ENCODE results near the gene LRIG1. TPM values are rescaled to one million over a fixed set of nuclear protein-coding genes. Genes with fewer than 3 reads are reported as not detected.

Gene LRIG1
- total RNA-seq, 2 experiments from 2014 or later: 19.1 to 22.7 TPM

GRCh38 chr3:66442254-66443117 lies 58.3 kb downstream of the LRIG1 start:
- no peak overlapping the region for H3K4me3 Mint-ChIP-seq
- H3K27ac Mint-ChIP-seq: no peak overlapping the region
- ATAC-seq (no peak), DNase-seq (no peak)
- ChIA-PET POLR2A (no interaction called here), CTCF (no interaction called here)
- H3K4me1 Mint-ChIP-seq: peaks cover 19% of the 10 kb centered on the region
- intact Hi-C loops (cut with DNase I, micrococcal nuclease): no loop called here
- H3K27me3 Mint-ChIP-seq: no peaks in the 10 kb centered on the region
- H3K36me3 Mint-ChIP-seq (ENCODE audit: low read depth): peaks cover 7% of the 10 kb centered on the region
- H3K9me3 Mint-ChIP-seq (ENCODE audit: low read depth): no peaks in the 10 kb centered on the region

GRCh38 chr3:66441692-66442091 lies 59.1 kb downstream of the LRIG1 start:
- Mint-ChIP-seq H3K27ac (no peak overlapping the region), H3K36me3 (ENCODE audit: low read depth) (peaks cover 6% of the 10 kb centered on the region), H3K9me3 (ENCODE audit: low read depth) (no peaks in the 10 kb centered on the region), H3K4me1 (peaks cover 20% of the 10 kb centered on the region), H3K27me3 (no peaks in the 10 kb centered on the region), H3K4me3 (no peak overlapping the region)
- intact Hi-C loops (cut with DNase I, micrococcal nuclease): no loop called here
- no peak for ATAC-seq
- DNase-seq: no peak
- ChIA-PET POLR2A (no interaction called here), CTCF (no interaction called here)

GRCh38 chr3:66441129-66441528 lies 59.7 kb downstream of the LRIG1 start:
- H3K36me3 Mint-ChIP-seq (ENCODE audit: low read depth): peaks cover 6% of the 10 kb centered on the region
- DNase-seq (no peak), ATAC-seq (no peak)
- no peaks in the 10 kb centered on the region for H3K9me3 Mint-ChIP-seq (ENCODE audit: low read depth)
- peaks cover 24% of the 10 kb centered on the region for H3K4me1 Mint-ChIP-seq
- ChIA-PET POLR2A (no interaction called here), CTCF (interaction anchor here (0.6 to 1.2 kb wide), 2 partner anchors 51 to 187 kb away, joined by 3 read pairs; no protein-coding TSS in a partner anchor)
- no peaks in the 10 kb centered on the region for H3K27me3 Mint-ChIP-seq
- no peak overlapping the region for H3K4me3 Mint-ChIP-seq
- H3K27ac Mint-ChIP-seq: no peak overlapping the region
- intact Hi-C loops (cut with DNase I, micrococcal nuclease): no loop called here

- Mint-ChIP-seq H3K4me1 (peaks cover 27% of the 10 kb centered on the region), H3K36me3 (ENCODE audit: low read depth) (peaks cover 6% of the 10 kb centered on the region), H3K9me3 (ENCODE audit: low read depth) (no peaks in the 10 kb centered on the region), H3K27ac (no peak overlapping the region), H3K4me3 (no peak overlapping the region), H3K27me3 (no peaks in the 10 kb centered on the region)
- ATAC-seq (no peak), DNase-seq (no peak)
- CTCF ChIA-PET: interaction anchor here (0.8 to 1.2 kb wide), 3 partner anchors 32 to 186 kb away, joined by 3 read pairs; no protein-coding TSS in a partner anchor
- POLR2A ChIA-PET: no interaction called here
- intact Hi-C loops (cut with DNase I, micrococcal nuclease): no loop called here
These were observed 61.0 kb downstream of the LRIG1 start for GRCh38 chr3:66439666-66440344.

- H3K27me3 Mint-ChIP-seq: no peaks in the 10 kb centered on the region
- no peak for DNase-seq
- ChIA-PET CTCF (no interaction called here), POLR2A (no interaction called here)
- H3K36me3 Mint-ChIP-seq (ENCODE audit: low read depth): peaks cover 9% of the 10 kb centered on the region
- no peak overlapping the region for H3K27ac Mint-ChIP-seq
- no peak overlapping the region for H3K4me3 Mint-ChIP-seq
- intact Hi-C loops (cut with DNase I, micrococcal nuclease): no loop called here
- H3K9me3 Mint-ChIP-seq (ENCODE audit: low read depth): no peaks in the 10 kb centered on the region
- no peak for ATAC-seq
- peaks cover 37% of the 10 kb centered on the region for H3K4me1 Mint-ChIP-seq
These were observed 62.8 kb downstream of the LRIG1 start for GRCh38 chr3:66438046-66438445.

GRCh38 chr3:66437341-66437929 lies 63.4 kb downstream of the LRIG1 start:
- no peak overlapping the region for H3K4me3 Mint-ChIP-seq
- intact Hi-C loops (cut with DNase I, micrococcal nuclease): no loop called here
- H3K36me3 Mint-ChIP-seq (ENCODE audit: low read depth): peaks cover 9% of the 10 kb centered on the region
- DNase-seq: no peak
- H3K27ac Mint-ChIP-seq: no peak overlapping the region
- CTCF ChIA-PET: no interaction called here
- ATAC-seq: no peak
- peaks cover 37% of the 10 kb centered on the region for H3K4me1 Mint-ChIP-seq
- H3K27me3 Mint-ChIP-seq: no peaks in the 10 kb centered on the region
- POLR2A ChIA-PET: no interaction called here
- H3K9me3 Mint-ChIP-seq (ENCODE audit: low read depth): no peaks in the 10 kb centered on the region

- ATAC-seq: no peak
- Mint-ChIP-seq H3K4me1 (peaks cover 27% of the 10 kb centered on the region), H3K9me3 (ENCODE audit: low read depth) (no peaks in the 10 kb centered on the region), H3K36me3 (ENCODE audit: low read depth) (peaks cover 7% of the 10 kb centered on the region), H3K27ac (no peak overlapping the region), H3K27me3 (no peaks in the 10 kb centered on the region), H3K4me3 (no peak overlapping the region)
- CTCF ChIA-PET: interaction anchor here (0.6 kb wide), 1 partner anchor 110 kb away, joined by 3 read pairs; no protein-coding TSS in a partner anchor
- POLR2A ChIA-PET: no interaction called here
- no peak for DNase-seq
- intact Hi-C loops (cut with DNase I, micrococcal nuclease): no loop called here
These were observed 64.8 kb downstream of the LRIG1 start for GRCh38 chr3:66435989-66436388.

- DNase-seq: no peak
These were observed 66.1 kb downstream of the LRIG1 start for GRCh38 chr3:66434726-66435125.

GRCh38 chr3:66433522-66433782 lies 67.4 kb downstream of the LRIG1 start:
- H3K27ac Mint-ChIP-seq: no peak overlapping the region
- no peaks in the 10 kb centered on the region for H3K27me3 Mint-ChIP-seq
- no peaks in the 10 kb centered on the region for H3K9me3 Mint-ChIP-seq (ENCODE audit: low read depth)
- DNase-seq (no peak), ATAC-seq (no peak)
- H3K4me3 Mint-ChIP-seq: no peak overlapping the region
- H3K36me3 Mint-ChIP-seq (ENCODE audit: low read depth): peaks cover 7% of the 10 kb centered on the region
- ChIA-PET POLR2A (no interaction called here), CTCF (no interaction called here)
- peaks cover 20% of the 10 kb centered on the region for H3K4me1 Mint-ChIP-seq
- intact Hi-C loops (cut with DNase I, micrococcal nuclease): no loop called here

More at GRCh38 chr3:66434726-66435125, 66.1 kb downstream of the LRIG1 start:
- no peak for ATAC-seq
- CTCF ChIA-PET: no interaction called here
- Mint-ChIP-seq H3K4me3 (no peak overlapping the region), H3K27ac (no peak overlapping the region), H3K9me3 (ENCODE audit: low read depth) (no peaks in the 10 kb centered on the region), H3K36me3 (ENCODE audit: low read depth) (peaks cover 7% of the 10 kb centered on the region), H3K4me1 (peaks cover 23% of the 10 kb centered on the region), H3K27me3 (no peaks in the 10 kb centered on the region)
- intact Hi-C loops (cut with DNase I, micrococcal nuclease): no loop called here
- POLR2A ChIA-PET: no interaction called here

- Mint-ChIP-seq H3K4me3 (no peak overlapping the region), H3K27me3 (no peaks in the 10 kb centered on the region), H3K36me3 (ENCODE audit: low read depth) (peaks cover 7% of the 10 kb centered on the region), H3K27ac (no peak overlapping the region), H3K9me3 (ENCODE audit: low read depth) (no peaks in the 10 kb centered on the region), H3K4me1 (peaks cover 20% of the 10 kb centered on the region)
- intact Hi-C loops (cut with DNase I, micrococcal nuclease): no loop called here
- DNase-seq: no peak
- CTCF ChIA-PET: no interaction called here
- ATAC-seq: no peak
- POLR2A ChIA-PET: no interaction called here
These were observed 67.9 kb downstream of the LRIG1 start for GRCh38 chr3:66432767-66433521.

GRCh38 chr3:66432041-66432766 lies 68.6 kb downstream of the LRIG1 start:
- peaks cover 18% of the 10 kb centered on the region for H3K4me1 Mint-ChIP-seq
- CTCF ChIA-PET: interaction anchor here (0.6 kb wide), 1 partner anchor 1436 kb away, joined by 4 read pairs; no protein-coding TSS in a partner anchor
- no peaks in the 10 kb centered on the region for H3K27me3 Mint-ChIP-seq

More at GRCh38 chr3:66432041-66432766, 68.6 kb downstream of the LRIG1 start:
- Mint-ChIP-seq H3K4me3 (no peak overlapping the region), H3K9me3 (ENCODE audit: low read depth) (no peaks in the 10 kb centered on the region), H3K27ac (no peak overlapping the region), H3K36me3 (ENCODE audit: low read depth) (peaks cover 8% of the 10 kb centered on the region)
- DNase-seq: no peak
- ATAC-seq: no peak
- POLR2A ChIA-PET: no interaction called here
- intact Hi-C loops (cut with DNase I, micrococcal nuclease): no loop called here

Data from activated CD4-positive, alpha-beta T cell treated with anti-CD3 and anti-CD28 coated beads for 36 hours (primary cell).